Measurements from ENCODE around the gene PPFIA2. TPM values are rescaled to one million over a fixed set of nuclear protein-coding genes. Genes with fewer than 3 reads are reported as not detected.

Gene PPFIA2
- total RNA-seq, 1 donor from 2014 or later, result 8.3 TPM

DNA sequence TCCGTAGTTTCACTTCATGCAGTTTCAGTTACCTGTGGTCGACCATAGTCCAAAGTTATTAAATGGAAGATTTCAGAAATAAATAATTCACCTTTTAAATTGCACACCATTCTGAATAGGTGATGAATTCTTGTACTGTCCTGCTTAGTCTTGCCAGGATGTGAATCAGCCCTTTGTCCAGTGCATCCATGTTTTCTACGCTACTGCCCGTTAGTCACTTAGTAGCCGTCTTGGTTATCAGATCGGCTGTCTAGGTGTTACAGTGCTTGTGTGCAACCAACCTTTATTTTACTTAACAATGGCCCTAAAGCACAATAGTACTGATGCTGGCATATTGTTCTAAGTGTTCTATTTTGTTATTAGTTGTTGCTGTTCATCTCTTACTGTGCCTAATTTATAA is 534.5 kb downstream of the PPFIA2 start:
- TF ChIP-seq, protein P1, sequence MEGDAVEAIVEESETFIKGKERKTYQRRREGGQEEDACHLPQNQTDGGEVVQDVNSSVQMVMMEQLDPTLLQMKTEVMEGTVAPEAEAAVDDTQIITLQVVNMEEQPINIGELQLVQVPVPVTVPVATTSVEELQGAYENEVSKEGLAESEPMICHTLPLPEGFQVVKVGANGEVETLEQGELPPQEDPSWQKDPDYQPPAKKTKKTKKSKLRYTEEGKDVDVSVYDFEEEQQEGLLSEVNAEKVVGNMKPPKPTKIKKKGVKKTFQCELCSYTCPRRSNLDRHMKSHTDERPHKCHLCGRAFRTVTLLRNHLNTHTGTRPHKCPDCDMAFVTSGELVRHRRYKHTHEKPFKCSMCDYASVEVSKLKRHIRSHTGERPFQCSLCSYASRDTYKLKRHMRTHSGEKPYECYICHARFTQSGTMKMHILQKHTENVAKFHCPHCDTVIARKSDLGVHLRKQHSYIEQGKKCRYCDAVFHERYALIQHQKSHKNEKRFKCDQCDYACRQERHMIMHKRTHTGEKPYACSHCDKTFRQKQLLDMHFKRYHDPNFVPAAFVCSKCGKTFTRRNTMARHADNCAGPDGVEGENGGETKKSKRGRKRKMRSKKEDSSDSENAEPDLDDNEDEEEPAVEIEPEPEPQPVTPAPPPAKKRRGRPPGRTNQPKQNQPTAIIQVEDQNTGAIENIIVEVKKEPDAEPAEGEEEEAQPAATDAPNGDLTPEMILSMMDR (conservative IDR thresholded peaks at IDR 0.05), result no peak
- H3K4me3 Mint-ChIP-seq, result no peak overlapping the region
- no peaks in the 10 kb centered on the region for H3K27me3 Mint-ChIP-seq (ENCODE audit: low read depth)
- no peak for DNase-seq (ENCODE audit: low read depth, low spot score)
- H3K36me3 Mint-ChIP-seq (ENCODE audit: low read depth), result no peaks in the 10 kb centered on the region
- H3K27ac Mint-ChIP-seq (ENCODE audit: unreplicated experiment), result no peak overlapping the region
- no peaks in the 10 kb centered on the region for H3K4me1 Mint-ChIP-seq
- H3K9me3 Mint-ChIP-seq, result no peaks in the 10 kb centered on the region

DNA sequence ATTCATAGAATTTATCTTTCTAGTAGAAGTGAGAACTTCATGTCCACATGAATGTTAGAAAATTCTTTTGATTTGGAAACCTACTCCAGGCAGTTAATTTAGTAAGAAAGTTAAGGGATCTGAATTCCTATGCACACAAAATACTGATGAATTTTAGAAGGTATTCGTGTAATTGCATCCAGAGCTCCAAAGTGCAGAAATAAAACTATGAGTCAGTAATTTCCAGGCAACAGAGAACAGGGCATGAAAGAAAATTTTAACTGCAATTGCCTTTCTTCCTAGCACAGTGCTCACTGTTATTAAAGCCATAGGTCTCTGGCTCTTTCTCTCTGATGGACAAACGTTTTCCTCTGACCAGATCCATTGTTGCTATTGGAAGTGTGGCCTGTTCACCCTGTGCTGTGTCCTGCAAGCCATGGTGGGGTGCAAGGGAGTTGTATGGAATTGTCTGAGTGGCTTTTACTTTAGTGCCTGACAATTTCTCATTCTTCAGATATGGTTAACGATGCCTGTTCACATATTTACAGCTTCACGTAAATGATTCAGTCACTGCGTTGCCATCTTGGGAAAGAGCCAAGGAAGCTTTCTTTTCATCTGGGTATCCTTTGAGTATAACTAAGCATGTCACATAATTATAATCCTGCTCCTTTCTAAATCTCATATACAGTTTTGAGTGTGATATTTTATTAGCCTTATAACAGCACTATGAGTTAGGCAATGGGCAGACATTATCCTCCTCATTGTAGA is 536.1 kb downstream of the PPFIA2 start:
- H3K27ac Mint-ChIP-seq (ENCODE audit: unreplicated experiment), result no peak overlapping the region
- no peak overlapping the region for H3K4me3 Mint-ChIP-seq
- no peak for DNase-seq (ENCODE audit: low read depth, low spot score)
- TF ChIP-seq, protein P1 (conservative IDR thresholded peaks at IDR 0.05), result no peak
- H3K27me3 Mint-ChIP-seq (ENCODE audit: low read depth), result no peaks in the 10 kb centered on the region
- H3K9me3 Mint-ChIP-seq, result no peaks in the 10 kb centered on the region
- H3K36me3 Mint-ChIP-seq (ENCODE audit: low read depth), result no peaks in the 10 kb centered on the region
- H3K4me1 Mint-ChIP-seq, result no peaks in the 10 kb centered on the region

DNA sequence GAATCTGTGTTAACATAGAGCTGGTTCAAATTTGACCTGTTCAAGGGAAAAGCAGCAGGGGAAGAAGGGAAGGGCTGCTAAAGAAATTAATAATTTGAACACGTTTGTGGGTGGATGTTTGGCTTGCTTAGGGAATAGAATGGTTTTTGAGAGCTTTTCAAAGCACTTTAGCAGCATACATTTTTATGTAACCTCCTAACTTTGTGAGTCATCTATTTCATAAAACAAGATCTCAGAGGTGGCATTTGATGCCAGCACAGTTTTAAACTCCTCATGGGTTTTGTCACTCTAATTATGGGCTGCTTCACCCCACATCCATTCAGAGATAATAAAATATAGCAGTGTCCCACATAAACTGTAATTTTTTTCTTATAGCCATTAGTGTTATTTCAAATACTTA is 537.5 kb downstream of the PPFIA2 start:
- no peaks in the 10 kb centered on the region for H3K4me1 Mint-ChIP-seq
- no peak overlapping the region for H3K27ac Mint-ChIP-seq (ENCODE audit: unreplicated experiment)
- H3K4me3 Mint-ChIP-seq, result no peak overlapping the region
- no peak for DNase-seq (ENCODE audit: low read depth, low spot score)
- H3K27me3 Mint-ChIP-seq (ENCODE audit: low read depth), result no peaks in the 10 kb centered on the region
- H3K9me3 Mint-ChIP-seq, result no peaks in the 10 kb centered on the region
- TF ChIP-seq, protein P1 (conservative IDR thresholded peaks at IDR 0.05), result no peak
- no peaks in the 10 kb centered on the region for H3K36me3 Mint-ChIP-seq (ENCODE audit: low read depth)

DNA sequence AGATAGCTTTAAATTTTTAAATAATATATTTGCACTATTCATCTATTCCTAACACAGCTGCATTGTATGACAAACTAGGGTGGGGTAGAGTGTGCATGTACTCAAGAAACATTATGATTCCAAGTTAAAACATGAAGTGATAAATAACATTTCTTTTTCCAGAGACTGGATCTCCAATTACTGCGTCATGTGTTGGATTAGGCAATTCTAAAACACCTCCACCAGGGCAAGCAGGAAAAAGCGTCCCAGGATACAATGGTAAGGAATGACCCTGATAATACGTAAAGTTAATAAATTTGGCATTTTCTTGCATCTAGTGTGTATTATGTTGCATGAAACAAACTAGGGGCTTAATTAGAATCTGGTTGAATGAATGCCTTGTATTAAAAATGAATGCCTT is 542.4 kb downstream of the PPFIA2 start:
- H3K9me3 Mint-ChIP-seq, result no peaks in the 10 kb centered on the region
- peaks cover 2% of the 10 kb centered on the region for H3K4me1 Mint-ChIP-seq
- H3K27me3 Mint-ChIP-seq (ENCODE audit: low read depth), result no peaks in the 10 kb centered on the region
- TF ChIP-seq, protein P1 (conservative IDR thresholded peaks at IDR 0.05), result no peak
- H3K27ac Mint-ChIP-seq (ENCODE audit: unreplicated experiment), result no peak overlapping the region
- H3K4me3 Mint-ChIP-seq, result no peak overlapping the region
- no peak for DNase-seq (ENCODE audit: low read depth, low spot score)
- H3K36me3 Mint-ChIP-seq (ENCODE audit: low read depth), result no peaks in the 10 kb centered on the region

DNA sequence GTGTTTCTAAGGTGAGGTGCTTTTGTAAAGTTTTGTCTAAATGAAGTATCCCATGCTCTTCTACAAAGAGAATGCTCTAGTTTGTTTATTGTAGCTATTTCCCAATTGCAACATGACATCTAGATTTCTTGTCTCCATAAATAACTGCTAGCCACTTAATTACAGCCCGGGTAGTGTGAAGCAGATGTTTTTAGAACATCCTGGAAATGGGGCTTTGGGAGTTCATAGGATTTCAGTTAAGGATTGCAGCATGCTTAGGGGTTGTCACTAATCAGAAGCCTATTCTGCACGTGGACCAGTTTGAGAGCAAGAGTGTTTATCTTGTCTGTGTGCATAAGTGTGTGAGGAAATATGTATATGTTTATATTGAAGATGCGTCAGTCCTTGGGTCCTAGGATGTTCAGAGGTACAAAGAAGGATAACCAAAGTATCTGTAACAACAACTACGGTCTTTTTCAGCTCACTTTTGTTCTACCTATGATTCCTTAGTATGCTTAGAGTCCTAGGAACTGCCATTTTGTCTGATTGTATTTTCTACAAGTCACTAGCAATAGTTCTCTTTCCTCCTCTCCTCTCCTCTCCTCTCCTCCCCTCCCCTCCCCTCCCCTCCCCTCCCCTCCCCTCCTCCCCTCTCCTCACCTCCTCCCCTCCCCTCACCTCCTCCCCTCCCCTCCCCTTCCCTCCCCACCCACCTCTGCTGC is 546.0 kb downstream of the PPFIA2 start:
- Mint-ChIP-seq H3K27me3 (ENCODE audit: low read depth) (no peaks in the 10 kb centered on the region), H3K27ac (ENCODE audit: unreplicated experiment) (no peak overlapping the region), H3K9me3 (no peaks in the 10 kb centered on the region), H3K4me1 (peaks cover 11% of the 10 kb centered on the region), H3K36me3 (ENCODE audit: low read depth) (no peaks in the 10 kb centered on the region), H3K4me3 (no peak overlapping the region)
- no peak for DNase-seq (ENCODE audit: low read depth, low spot score)
- TF ChIP-seq, protein P1 (conservative IDR thresholded peaks at IDR 0.05), result no peak
